HepG2 (cell line): ENCODE results near the gene CLMP. TPM values are rescaled to one million over a fixed set of nuclear protein-coding genes. Genes with fewer than 3 reads are reported as not detected.

Experiments
- ATAC-seq: fragments of 200-7000 bp; cut with Tn5 transposase; 3 replicates; pipeline ENCODE4 v1.9.1; 2020; ENCODE audit warnings: mild to moderate bottlenecking, moderate library complexity
- BruUV-seq: library from RNA; stranded (reverse); fragments of 400-500 nt; replicated peaks from 2 replicates; lab custom pipeline; 2021; lab: Mats Ljungman, UMichigan
- CTCF ChIA-PET: fragments of 300-600 bp; formaldehyde crosslinking; extraction: SDS; loops from one replicate; lab custom pipeline; 2021; ENCODE audit warnings: low total read pairs, inconsistent platforms, low intra/inter-chr PET ratio; lab: Yijun Ruan, JAX
- POLR2A ChIA-PET: fragments of 350-600 bp; sonication (Branson Sonifier 250); formaldehyde crosslinking; loops from one replicate; lab custom pipeline; 2020; ENCODE audit warnings: antibody characterized with exemption, inconsistent platforms; lab: Yijun Ruan, JAX
- DNase-seq: peaks from one replicate; pipeline ENCODE4 v3.0.0-alpha.2; 2015; ENCODE audit warnings: low spot score
- FAIRE-seq: peaks from 3 replicates; lab custom pipeline; 2011; peaks lifted over from hg19 to GRCh38; lab: Jason Lieb, UNC
- H2AFZ ChIP-seq: one replicate; pipeline ENCODE4 v1.6.1; 2011; ENCODE audit warnings: low read length, inconsistent platforms
- H3K27ac ChIP-seq: fragments of 300-600 bp; 3 replicates; pipeline ENCODE4 v1.8.0; 2011; ENCODE audit warnings: mixed run types, mild to moderate bottlenecking, mixed read lengths, low read length, inconsistent platforms; ENCODE audit not compliant: insufficient read depth; ENCODE audit errors: extremely low read length
- H3K27me3 ChIP-seq, 2 experiments: fragments of 200-600 bp in 1 of 2; 2 replicates in 1 of 2; 3 replicates in 1 of 2; pipeline versions ENCODE4 v1.6.0 to v1.8.0; 2011; ENCODE audit warnings: low read length in 2 of 2, mild to moderate bottlenecking in 2 of 2, moderate library complexity in 2 of 2, inconsistent platforms in 1 of 2; ENCODE audit not compliant: insufficient read depth in 2 of 2, control insufficient read depth in 1 of 2
- H3K36me3 ChIP-seq, 2 experiments: fragments of 200-600 bp in 1 of 2; replicated peaks in 1 of 2; 2 replicates in 1 of 2; 3 replicates in 1 of 2; pipeline versions ENCODE4 v1.5.1 to v1.8.0; 2011; ENCODE audit warnings: low read length in 2 of 2, inconsistent platforms in 1 of 2; ENCODE audit not compliant: insufficient read depth in 2 of 2, control insufficient read depth in 1 of 2
- H3K4me1 ChIP-seq: 2 replicates; pipeline ENCODE4 v1.5.1; 2012; ENCODE audit warnings: low read length, inconsistent platforms; ENCODE audit not compliant: insufficient read depth
- H3K4me2 ChIP-seq: 2 replicates; pipeline ENCODE4 v1.6.0; 2011; ENCODE audit warnings: low read depth, low read length, inconsistent platforms
- H3K4me3 ChIP-seq, 3 experiments: fragments of 200-600 bp in 1 of 3; sonication (generic), shearing (Covaris generic) in 1 of 3; replicated peaks in 1 of 3; 2 replicates each; pipeline ENCODE4 v1.5.1; 2011 to 2016; ENCODE audit warnings: low read length in 3 of 3, inconsistent platforms in 2 of 3, low read depth in 2 of 3, mild to moderate bottlenecking in 2 of 3, control low read depth in 1 of 3, mixed read lengths in 1 of 3; ENCODE audit not compliant: insufficient read depth in 1 of 3
- H3K79me2 ChIP-seq: one replicate; pipeline ENCODE4 v1.6.1; 2011; ENCODE audit warnings: low read length, inconsistent platforms; ENCODE audit not compliant: insufficient read depth
- H3K9ac ChIP-seq: 2 replicates; pipeline ENCODE4 v1.6.0; 2011; ENCODE audit warnings: mild to moderate bottlenecking, low read depth, low read length, inconsistent platforms; ENCODE audit not compliant: insufficient read depth
- H3K9me3 ChIP-seq: 2 replicates; pipeline ENCODE4 v1.5.1; 2012; ENCODE audit warnings: mild to moderate bottlenecking, low read length
- H4K20me1 ChIP-seq: 2 replicates; pipeline ENCODE4 v1.6.0; 2011; ENCODE audit warnings: inconsistent platforms, mild to moderate bottlenecking, low read length, moderate library complexity; ENCODE audit not compliant: insufficient read depth
- DMTF1 ChIP-seq: sonication (generic); formaldehyde crosslinking; IDR thresholded peaks from 2 replicates; pipeline ENCODE4 v1.4.0; 2020; ENCODE audit warnings: mild to moderate bottlenecking, missing genetic modification reagents
- GTF2F1 ChIP-seq: fragments of 150-350 bp; IDR thresholded peaks from 2 replicates; pipeline ENCODE4 v1.6.1; 2014; ENCODE audit warnings: low read length
- ISX ChIP-seq: sonication (generic); formaldehyde crosslinking; conservative IDR thresholded peaks from 2 replicates; pipeline ENCODE4 v1.5.0; 2020; ENCODE audit warnings: missing genetic modification reagents
- MAX ChIP-seq: IDR thresholded peaks from 2 replicates; pipeline ENCODE4 v1.6.1; 2012; ENCODE audit warnings: inconsistent platforms
- NFIC ChIP-seq: IDR thresholded peaks from 2 replicates; pipeline ENCODE4 v1.6.1; 2012; ENCODE audit warnings: mild to moderate bottlenecking, low read length, inconsistent platforms
- STAG1 ChIP-seq: sonication (generic); formaldehyde crosslinking; IDR thresholded peaks from 2 replicates; pipeline ENCODE4 v1.4.0; 2020; ENCODE audit warnings: missing genetic modification reagents
- ZNF605 ChIP-seq: sonication (generic); formaldehyde crosslinking; IDR thresholded peaks from 2 replicates; pipeline ENCODE4 v1.8.0; 2022; ENCODE audit warnings: mild to moderate bottlenecking, missing genetic modification reagents
- ZNF7 ChIP-seq: IDR thresholded peaks from 2 replicates; pipeline ENCODE4 v1.6.1; 2016; ENCODE audit warnings: missing biosample characterization, missing genetic modification reagents
- ZNF720 ChIP-seq: sonication (generic); formaldehyde crosslinking; IDR thresholded peaks from 2 replicates; pipeline ENCODE4 v1.4.0; 2020; ENCODE audit warnings: missing genetic modification reagents
- ZNF782 ChIP-seq: sonication (generic); formaldehyde crosslinking; IDR thresholded peaks from 2 replicates; pipeline ENCODE4 v1.4.0; 2020; ENCODE audit warnings: missing genetic modification reagents, mild to moderate bottlenecking, borderline replicate concordance
- ZSCAN21 ChIP-seq: sonication (generic); formaldehyde crosslinking; IDR thresholded peaks from 2 replicates; pipeline ENCODE4 v1.8.0; 2022; ENCODE audit warnings: mild to moderate bottlenecking, missing genetic modification reagents, moderate library complexity, borderline replicate concordance
- WGBS: methylation state at CpG from one replicate; pipeline ENCODE4 v1.1.6; 2017; ENCODE audit warnings: low lambda C conversion rate; 5-methylcytosine and 5-hydroxymethylcytosine counted together
- in situ Hi-C: cut with HindIII; loops from 2 replicates; pipeline ENCODE4 v1.10.0; 2017; ENCODE audit warnings: low pct_unique_long_range_greater_than_20kb; ENCODE audit not compliant: extremely low pct_ligation_motif_present
- intact Hi-C: fragments of 100-400 bp; cut with micrococcal nuclease; formaldehyde crosslinking; loops from one replicate; pipeline ENCODE4 v1.10.0; 2022; ENCODE audit not compliant: unreplicated experiment
- polyA plus RNA-seq, 8 experiments: library from polyadenylated mRNA; depleted of rRNA in 3 of 8; stranded (reverse) in 7 of 8; unstranded in 1 of 8; fragments of >200 nt; fragmentation: Illumina TruSeq in 4 of 8; extraction: Trizol in 4 of 8; gene quantifications; 2 replicates each; pipeline versions ENCODE4 v1.2.1 to v1.2.3, GENCODE V29; 2011 to 2016; ENCODE audit warnings: low read depth in 4 of 8, missing spikeins in 1 of 8, mixed read lengths in 1 of 8; ENCODE audit not compliant: insufficient read depth in 1 of 8
- total RNA-seq, 5 experiments: library from RNA; depleted of rRNA; stranded (reverse); fragments of >200 nt; fragmentation: Illumina TruSeq; extraction: Trizol; gene quantifications; 2 replicates each; pipeline ENCODE4 v1.2.3, GENCODE V29; 2016; ENCODE audit warnings: low read depth in 1 of 5

The CLMP gene
- total and polyA plus RNA-seq, 2 of the 13 experiments (the other 11 are each of a cell fraction or from before 2014, with no cell fraction given), result not detected

- no peaks in the 10 kb centered on the region for H3K9me3 ChIP-seq
- in situ Hi-C loops, result loop anchor here (5.0 to 25.0 kb wide), 2 partner anchors 137 to 377 kb away; no protein-coding TSS in a partner anchor
- no peak overlapping the region for H2AFZ ChIP-seq
- peaks cover 0 to 14% of the 10 kb centered on the region in 2 experiments; a peak in 3 of 5 replicates for H3K27me3 ChIP-seq
- H3K9ac ChIP-seq, result no peak overlapping the region
- FAIRE-seq, result no peak
- no peak overlapping the region for H3K27ac ChIP-seq
- no peaks in the 10 kb centered on the region for H3K36me3 ChIP-seq
- TF ChIP-seq STAG1 (CRISPR knock-in tag) (no peak), ZNF782 (no peak), ZNF7 (CRISPR knock-in tag) (no peak), ZNF720 (no peak), NFIC (no peak), ZSCAN21 (CRISPR knock-in tag) (no peak), ZNF605 (CRISPR knock-in tag) (no peak), GTF2F1 (no peak), ISX (CRISPR knock-in tag) (no peak), DMTF1 (CRISPR knock-in tag) (no peak), MAX (no peak)
- no peak overlapping the region for H3K4me3 ChIP-seq
- H3K4me1 ChIP-seq, result no peaks in the 10 kb centered on the region
- no peaks in the 10 kb centered on the region for H4K20me1 ChIP-seq
- DNase-seq, result no peak
- no peak overlapping the region for H3K4me2 ChIP-seq
- BruUV-seq, result no TSS peak
- WGBS, result 40% methylated on average over 8 of the region's 8 CpGs
- H3K79me2 ChIP-seq, result no peaks in the 10 kb centered on the region
- intact Hi-C loops, result no loop called here
- CTCF ChIA-PET, result no interaction called here
- no peak for ATAC-seq
- POLR2A ChIA-PET, result no interaction called here
Observed at GRCh38 chr11:123110397-123110796, 84.7 kb downstream of the CLMP start.
